Ascending aorta (tissue), 2 donors: Measurements from ENCODE around the gene C14orf119. TPM values are rescaled to one million over a fixed set of nuclear protein-coding genes. Genes with fewer than 3 reads are reported as not detected.

Experiments
- DNase-seq, 2 donors: peaks; one replicate each; pipeline ENCODE4 v3.0.0-alpha.2; 2019; ENCODE audit warnings: low spot score in 2 of 2
- H3K27ac ChIP-seq, 2 donors: fragments of 200-600 bp; sonication (generic); one replicate each; pipeline ENCODE4 v1.5.1; 2016 to 2017; ENCODE audit warnings: mild to moderate bottlenecking in 1 of 2
- H3K27me3 ChIP-seq: fragments of 200-600 bp; sonication (generic); one replicate; pipeline ENCODE4 v1.5.1; 2017
- H3K36me3 ChIP-seq, 2 donors: fragments of 200-600 bp; sonication (generic); one replicate each; pipeline ENCODE4 v1.5.1; 2016
- H3K4me1 ChIP-seq, 2 donors: fragments of 200-600 bp; sonication (generic); one replicate each; pipeline ENCODE4 v1.5.1; 2016 to 2017; ENCODE audit warnings: mild to moderate bottlenecking in 1 of 2
- H3K4me3 ChIP-seq, 2 donors: fragments of 200-600 bp; sonication (generic); one replicate each; pipeline ENCODE4 v1.5.1; 2016 to 2017; ENCODE audit warnings: mild to moderate bottlenecking in 1 of 2
- H3K9me3 ChIP-seq, 2 donors: fragments of 200-600 bp; sonication (generic); one replicate each; pipeline ENCODE4 v1.5.1; 2016
- CTCF ChIP-seq, 3 experiments: fragments of 200-600 bp in 2 of 3; fragments of 450-650 bp in 1 of 3; sonication (generic) in 2 of 3; IDR thresholded peaks; one replicate each; pipeline ENCODE4 v1.5.1; 2016 to 2019; ENCODE audit warnings: antibody characterized with exemption in 3 of 3, mild to moderate bottlenecking in 1 of 3, moderate library complexity in 1 of 3
- intact Hi-C: fragments of 100-400 bp; cut with DNase I; formaldehyde crosslinking; loops from one replicate; pipeline ENCODE4 v1.15.1; 2023
- total RNA-seq: library from RNA; depleted of rRNA; stranded (reverse); fragments of >200 nt; gene quantifications from one replicate; pipeline ENCODE4 v1.1.0, GENCODE V29; 2016

C14orf119 gene
- total RNA-seq, 1 donor from 2014 or later = 2.2 TPM

GRCh38 chr14:23101986-23102625 is 6.8 kb downstream of the C14orf119 start:
- H3K4me1 ChIP-seq = peaks cover 0 to 3% of the 10 kb centered on the region in 2 donors
- peaks cover 10 to 22% of the 10 kb centered on the region in 2 donors for H3K36me3 ChIP-seq
- no peaks in the 10 kb centered on the region for H3K27me3 ChIP-seq
- DNase-seq = peak in 1 of 2 donors; percentile 51
- H3K9me3 ChIP-seq = no peaks in the 10 kb centered on the region
- no peak overlapping the region for H3K4me3 ChIP-seq
- no peak for TF ChIP-seq CTCF (IDR thresholded peaks at IDR 0.05)
- intact Hi-C loops = no loop called here
- H3K27ac ChIP-seq = no peak overlapping the region

- Histone ChIP-seq H3K27ac (no peak overlapping the region), H3K27me3 (no peaks in the 10 kb centered on the region), H3K4me3 (no peak overlapping the region), H3K4me1 (no peaks in the 10 kb centered on the region), H3K36me3 (peaks cover 10 to 17% of the 10 kb centered on the region in 2 donors), H3K9me3 (no peaks in the 10 kb centered on the region)
- intact Hi-C loops = no loop called here
- no peak for TF ChIP-seq CTCF (IDR thresholded peaks at IDR 0.05)
- peak in 1 of 2 donors; percentile 40 for DNase-seq
These were observed 7.5 kb downstream of the C14orf119 start for GRCh38 chr14:23102801-23103200.

- no peak for DNase-seq
- intact Hi-C loops = no loop called here
These were observed 8.3 kb downstream of the C14orf119 start for GRCh38 chr14:23103581-23103980.

GRCh38 chr14:23104070-23104590 is 8.8 kb downstream of the C14orf119 start:
- Histone ChIP-seq H3K27ac (no peak overlapping the region), H3K27me3 (no peaks in the 10 kb centered on the region), H3K4me1 (no peaks in the 10 kb centered on the region), H3K36me3 (peaks cover 1 to 4% of the 10 kb centered on the region in 2 donors), H3K9me3 (no peaks in the 10 kb centered on the region), H3K4me3 (no peak overlapping the region)
- DNase-seq = no peak
- intact Hi-C loops = no loop called here
- no peak for TF ChIP-seq CTCF (IDR thresholded peaks at IDR 0.05)

More at GRCh38 chr14:23103581-23103980, 8.3 kb downstream of the C14orf119 start:
- H3K9me3 ChIP-seq = no peaks in the 10 kb centered on the region
- no peaks in the 10 kb centered on the region for H3K27me3 ChIP-seq
- no peak overlapping the region for H3K4me3 ChIP-seq
- TF ChIP-seq CTCF (IDR thresholded peaks at IDR 0.05) = no peak
- no peaks in the 10 kb centered on the region for H3K4me1 ChIP-seq
- peaks cover 7 to 9% of the 10 kb centered on the region in 2 donors for H3K36me3 ChIP-seq
- no peak overlapping the region for H3K27ac ChIP-seq

- peak in 1 of 2 donors; percentile 30 for DNase-seq
- H3K4me1 ChIP-seq = no peaks in the 10 kb centered on the region
- TF ChIP-seq CTCF (IDR thresholded peaks at IDR 0.05) = no peak
- H3K27me3 ChIP-seq = no peaks in the 10 kb centered on the region
- H3K27ac ChIP-seq = no peak within 1 kb of the TSS
- intact Hi-C loops = no loop called here
- H3K4me3 ChIP-seq = no peak within 1 kb of the TSS
- no peaks in the 10 kb centered on the region for H3K9me3 ChIP-seq
- H3K36me3 ChIP-seq = no peaks in the 10 kb centered on the region
These were observed 9.5 kb downstream of the C14orf119 start, which contains the start of gene CIROP for GRCh38 chr14:23104591-23105347. CIROP (minus strand) TSS chr14:23104989; CDS start chr14:23104920, 69 bp downstream.
